Adrenal gland (tissue), 12 donors: ENCODE data around the gene EIF2S2. TPM values are rescaled to one million over a fixed set of nuclear protein-coding genes. Genes with fewer than 3 reads are reported as not detected.

Experiments used
- DNase-seq, 7 donors: peaks; one replicate each; pipeline ENCODE4 v3.0.0-alpha.2; 2019 to 2020
- H3K27ac ChIP-seq, 5 donors: fragments of 200-600 bp; sonication (generic) in 4 of 5; 1 replicate in 3 of 5; 2 replicates in 2 of 5; pipeline versions ENCODE4 v1.5.1 to v1.8.0; 2016 to 2020; ENCODE audit warnings: mild to moderate bottlenecking in 1 of 5
- H3K27me3 ChIP-seq: fragments of 200-600 bp; 2 replicates; pipeline ENCODE4 v1.8.0; 2021
- H3K36me3 ChIP-seq, 2 donors: fragments of 200-600 bp; replicated peaks in 1 of 2; 1 replicate in 1 of 2; 2 replicates in 1 of 2; pipeline versions ENCODE4 v1.5.1 to v1.8.0; 2018 to 2022
- H3K4me1 ChIP-seq, 2 donors: fragments of 200-600 bp; replicated peaks in 1 of 2; 1 replicate in 1 of 2; 2 replicates in 1 of 2; pipeline versions ENCODE4 v1.5.1 to v1.8.0; 2018 to 2021
- H3K4me3 ChIP-seq, 4 donors: fragments of 200-600 bp; sonication (generic) in 3 of 4; one replicate each; pipeline ENCODE4 v1.5.1; 2016 to 2018
- H3K9me3 ChIP-seq, 3 donors: fragments of 200-600 bp; sonication (generic) in 1 of 3; replicated peaks in 1 of 3; 1 replicate in 2 of 3; 2 replicates in 1 of 3; pipeline versions ENCODE4 v1.5.1 to v1.8.0; 2016 to 2021
- CTCF ChIP-seq, 6 experiments: fragments of 450-650 bp in 4 of 6; fragments of 200-600 bp in 2 of 6; sonication (generic) in 1 of 6; IDR thresholded peaks; 1 replicate in 5 of 6; 2 replicates in 1 of 6; pipeline versions ENCODE4 v1.5.1 to v1.8.0; 2016 to 2021; ENCODE audit warnings: antibody characterized with exemption in 6 of 6, mild to moderate bottlenecking in 2 of 6, moderate library complexity in 1 of 6
- POLR2A ChIP-seq, 2 donors: fragments of 450-650 bp; IDR thresholded peaks; one replicate each; pipeline ENCODE4 v1.6.1; 2017; ENCODE audit warnings: antibody characterized with exemption in 2 of 2, mild to moderate bottlenecking in 2 of 2, moderate library complexity in 1 of 2
- WGBS, 4 donors: extraction: QIAGEN DNeasy Blood & Tissue Kit in 2 of 4; methylation state at CpG; one replicate each; pipeline versions ENCODE4 v1.1.5 to v1.1.7; 2013 to 2017; 5-methylcytosine and 5-hydroxymethylcytosine counted together
- intact Hi-C, 2 donors: fragments of 100-400 bp; cut with DNase I; formaldehyde crosslinking; loops; one replicate each; pipeline versions ENCODE4 v1.14.1 to v1.15.0; 2022 to 2023
- microRNA-seq, 3 donors: library from miRNA; unstranded; fragments of <30 nt; microRNA quantifications; one replicate each; pipeline ENCODE4, GENCODE V29; 2017 to 2020
- polyA plus RNA-seq, 3 donors: library from polyadenylated mRNA; stranded (reverse); fragments of 200-250 nt in 2 of 3; fragments of 350-450 nt in 1 of 3; fragmentation: Illumina TruSeq in 1 of 3; extraction: RNeasy Lipid Tissue Mini Kit (QIAGEN cat#74804) in 1 of 3; gene quantifications; one replicate each; pipeline ENCODE4 v1.2.3, GENCODE V29; 2013 to 2014
- small RNA-seq, 2 donors: library from RNA; depleted of rRNA; stranded (forward); fragments of <200 nt; gene quantifications; one replicate each; pipeline ENCODE3, GENCODE V24; 2016
- total RNA-seq, 9 donors: library from RNA; depleted of rRNA in 4 of 9; stranded (reverse); fragments of >200 nt in 4 of 9; fragments of 120-200 nt in 1 of 9; fragmentation: NEBNext Ultra II Directional in 1 of 9; extraction: Animal tissue kit (Norgen Biotek cat#: 25700) in 1 of 9; gene quantifications; one replicate each; pipeline versions ENCODE4 v1.1.0 to v1.2.4, GENCODE V29; 2013 to 2023
- donor health status: healthy with polysubstance abuse.
- donor health status: Bipolar disorder and iron deficiency.
- donor health status: DM: yes; HTN: yes; CAD: no.
- donor health status: DM: no; HTN: no; CAD: no.
- donor health status: DM: no; HTN: no; CAD: no.
- donor health status: DM: yes; HTN: yes; CAD: no.

The EIF2S2 gene
- total and polyA plus RNA-seq, 12 donors = 26.7 to 204 (median 49.9) TPM

- no peaks in the 10 kb centered on the region for H3K36me3 ChIP-seq
- H3K4me3 ChIP-seq = no peak overlapping the region
- H3K4me1 ChIP-seq = peaks cover 11 to 46% of the 10 kb centered on the region in 2 donors
- no peaks in the 10 kb centered on the region for H3K9me3 ChIP-seq
- 83 to 96% (median 92%) methylated on average over 4 of the region's 4 CpGs for WGBS, 4 donors
- no peak for DNase-seq
- intact Hi-C loops = no loop called here
- H3K27ac ChIP-seq = no peak overlapping the region
- no peak for TF ChIP-seq POLR2A (IDR thresholded peaks at IDR 0.05)
- TF ChIP-seq CTCF (IDR thresholded peaks at IDR 0.05) = no peak
- H3K27me3 ChIP-seq = no peaks in the 10 kb centered on the region
Observed at GRCh38 chr20:34041226-34041625, 70.8 kb downstream of the EIF2S2 start.

GRCh38 chr20:34040300-34040995, 71.6 kb downstream of the EIF2S2 start:
- Histone ChIP-seq H3K4me1 (peaks cover 5 to 41% of the 10 kb centered on the region in 2 donors), H3K27ac (no peak overlapping the region), H3K4me3 (no peak overlapping the region), H3K27me3 (no peaks in the 10 kb centered on the region), H3K36me3 (no peaks in the 10 kb centered on the region), H3K9me3 (no peaks in the 10 kb centered on the region)
- intact Hi-C loops = no loop called here
- TF ChIP-seq CTCF (IDR thresholded peaks at IDR 0.05) (no peak), POLR2A (IDR thresholded peaks at IDR 0.05) (no peak)
- 87 to 92% (median 89%) methylated on average over 9 of the region's 9 CpGs for WGBS, 4 donors
- no peak for DNase-seq

Small RNAs within 50 kb of the gene (microRNA-seq; reads per million reads assigned to microRNA genes)
- gene MIR4755 = 0 reads per million in 3 donors

Small RNAs within 50 kb of the gene (small RNA-seq; reads per million reads assigned to genes)
- 0 to 0.36 reads per million in 2 donors for gene MIR4755

Other genes starting within 250 kb of the EIF2S2 start
- gene RALY, start 118.3 kb downstream of the EIF2S2 start, total RNA-seq = 100 to 1,000 TPM in 1 of 9 donors, 10 to 100 TPM in 8; 30.0 to 105 (median 76.7) TPM
- gene RALY, start 118.3 kb downstream of the EIF2S2 start, polyA plus RNA-seq = 100 to 1,000 TPM in 1 of 3 donors, 10 to 100 TPM in 2; 35.7 to 128 (median 92.7) TPM
- 1 to 10 TPM in 1 of 9 donors, under 1 TPM in 4, not detected in 4; 0.46 to 1.0 (median 0.83) TPM for gene ASIP, start 129.2 kb upstream of the EIF2S2 start, total RNA-seq
- gene ASIP, start 129.2 kb upstream of the EIF2S2 start, polyA plus RNA-seq = 10 to 100 TPM in 1 of 3 donors, 1 to 10 TPM in 1, not detected in 1; 3.2 to 15.1 TPM
- gene AHCY, start 191.1 kb upstream of the EIF2S2 start, total RNA-seq = 100 to 1,000 TPM in 1 of 9 donors, 10 to 100 TPM in 8; 57.6 to 136 (median 77.5) TPM
- gene AHCY, start 191.1 kb upstream of the EIF2S2 start, polyA plus RNA-seq = 10 to 100 TPM; 70.2 to 74.0 (median 72.7) TPM